ENCODE measurements around the gene GPR146.

- TF ChIP-seq CTCF (IDR thresholded peaks at IDR 0.05) (no peak), ESRRA (CRISPR knock-in tag; IDR thresholded peaks at IDR 0.05; ENCODE audit: borderline replicate concordance) (no peak), ELF4 (CRISPR knock-in tag; IDR thresholded peaks at IDR 0.05; ENCODE audit: low read depth) (no peak), STAT6 (CRISPR knock-in tag; conservative IDR thresholded peaks at IDR 0.05; ENCODE audit: low read depth) (no peak), USF1 (CRISPR knock-in tag; IDR thresholded peaks at IDR 0.05) (no peak), SP1 (CRISPR knock-in tag; conservative IDR thresholded peaks at IDR 0.05) (no peak)
Measured at GRCh38 chr7:1092806-1093501, 48.6 kb downstream of the GPR146 start.
